ENCODE measurements around the gene SLC22A7.
A peak's percentile ranks its signal among the peaks of the same experiment; 100 is the strongest.

Gene SLC22A7

DNA sequence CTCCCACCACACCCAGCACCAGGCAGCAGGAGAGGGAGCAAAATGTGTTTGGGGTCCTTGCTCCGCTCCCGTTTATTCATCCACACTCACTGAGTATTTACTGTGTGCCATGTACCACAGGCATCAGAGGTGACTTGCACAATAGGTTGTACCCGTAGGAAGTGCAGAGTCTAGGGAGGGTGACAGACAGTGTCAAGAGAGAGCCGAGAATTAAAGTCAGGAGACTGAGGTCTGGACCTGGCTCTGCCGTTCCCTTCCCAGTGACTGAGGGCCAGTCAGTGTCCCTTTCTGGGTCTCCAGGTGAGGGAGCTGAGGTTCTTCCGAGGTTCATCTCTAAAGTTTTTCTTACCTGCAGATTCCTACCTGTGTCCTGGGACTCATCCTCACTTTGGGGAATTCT, 32.5 kb upstream of the SLC22A7 start:
- DNase-seq (ENCODE audit: low read depth) = no peak

GRCh38 chr6:43267619-43268354, 30.3 kb upstream of the SLC22A7 start:
- no peak for DNase-seq (ENCODE audit: low read depth)

GRCh38 chr6:43268355-43268700, 29.7 kb upstream of the SLC22A7 start:
- DNase-seq (ENCODE audit: low read depth) = no peak

DNA sequence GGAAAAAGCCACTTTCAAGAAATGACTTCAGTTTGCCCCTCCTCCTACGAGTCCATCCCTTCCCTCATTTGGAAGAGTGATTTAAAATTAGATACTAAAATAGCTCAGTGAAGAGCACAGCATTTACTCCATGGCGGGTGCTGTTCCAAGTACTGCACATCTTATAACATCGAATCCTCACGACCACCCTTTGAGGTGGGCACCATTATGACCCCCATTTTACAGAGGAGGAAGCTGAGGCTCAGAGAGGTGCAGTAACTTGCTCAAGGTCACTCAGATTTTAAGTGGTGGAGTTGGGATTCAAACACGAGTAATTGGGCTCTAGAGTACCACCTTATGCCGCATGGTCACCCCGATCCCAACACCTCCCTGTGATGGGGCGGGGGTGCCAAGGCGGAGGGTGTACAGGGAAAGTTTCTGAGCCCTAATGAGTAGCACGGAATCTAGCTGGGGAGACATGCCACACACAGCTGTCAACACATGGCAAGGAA, 29.2 kb upstream of the SLC22A7 start:
- no peak for DNase-seq (ENCODE audit: low read depth)

GRCh38 chr6:43269273-43270007, 28.6 kb upstream of the SLC22A7 start:
- DNase-seq (ENCODE audit: low read depth) = no peak

- DNase-seq (ENCODE audit: low read depth) = no peak
These were observed 26.8 kb upstream of the SLC22A7 start for GRCh38 chr6:43271103-43271815.

DNA sequence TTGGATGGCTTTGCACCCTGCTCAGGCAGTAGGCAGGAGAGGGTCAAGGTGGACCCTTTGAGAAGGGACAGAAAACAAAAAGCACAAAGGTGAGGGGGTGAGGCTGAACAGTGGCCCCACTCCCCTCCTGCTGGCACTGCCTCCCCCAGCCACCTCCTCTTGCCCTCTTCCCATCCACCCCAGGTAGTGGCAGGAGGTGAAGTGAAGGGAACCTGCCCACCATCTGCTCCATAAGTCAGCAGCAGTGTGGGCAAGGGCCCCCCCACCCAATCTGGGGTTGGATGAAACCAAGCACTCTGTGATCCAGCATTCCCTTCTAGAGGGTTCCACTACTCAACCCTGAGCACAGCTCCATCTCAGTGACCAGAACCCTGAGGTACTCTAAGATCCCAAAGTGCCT, 26.1 kb upstream of the SLC22A7 start:
- no peak for DNase-seq (ENCODE audit: low read depth)

DNA sequence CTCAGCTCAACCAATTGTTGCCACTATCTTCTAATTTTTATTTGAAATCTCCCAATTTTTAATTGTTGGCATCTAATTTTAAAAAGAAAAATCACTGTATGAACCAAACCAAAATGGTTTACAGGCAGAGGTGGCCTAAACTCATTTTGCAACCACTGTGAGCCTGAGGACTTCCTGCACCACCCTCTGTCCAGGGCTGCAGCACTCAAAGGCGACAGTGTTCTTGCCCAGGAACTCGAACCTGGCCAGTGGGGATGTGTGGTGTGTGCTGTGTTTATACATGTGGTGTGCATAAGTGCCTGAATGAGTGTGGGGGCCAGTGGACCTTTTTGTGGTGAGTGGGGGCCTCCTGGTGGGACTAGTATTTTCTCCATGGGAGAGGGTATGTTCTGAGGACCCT, 24.4 kb upstream of the SLC22A7 start:
- DNase-seq (ENCODE audit: low read depth) = no peak

DNA sequence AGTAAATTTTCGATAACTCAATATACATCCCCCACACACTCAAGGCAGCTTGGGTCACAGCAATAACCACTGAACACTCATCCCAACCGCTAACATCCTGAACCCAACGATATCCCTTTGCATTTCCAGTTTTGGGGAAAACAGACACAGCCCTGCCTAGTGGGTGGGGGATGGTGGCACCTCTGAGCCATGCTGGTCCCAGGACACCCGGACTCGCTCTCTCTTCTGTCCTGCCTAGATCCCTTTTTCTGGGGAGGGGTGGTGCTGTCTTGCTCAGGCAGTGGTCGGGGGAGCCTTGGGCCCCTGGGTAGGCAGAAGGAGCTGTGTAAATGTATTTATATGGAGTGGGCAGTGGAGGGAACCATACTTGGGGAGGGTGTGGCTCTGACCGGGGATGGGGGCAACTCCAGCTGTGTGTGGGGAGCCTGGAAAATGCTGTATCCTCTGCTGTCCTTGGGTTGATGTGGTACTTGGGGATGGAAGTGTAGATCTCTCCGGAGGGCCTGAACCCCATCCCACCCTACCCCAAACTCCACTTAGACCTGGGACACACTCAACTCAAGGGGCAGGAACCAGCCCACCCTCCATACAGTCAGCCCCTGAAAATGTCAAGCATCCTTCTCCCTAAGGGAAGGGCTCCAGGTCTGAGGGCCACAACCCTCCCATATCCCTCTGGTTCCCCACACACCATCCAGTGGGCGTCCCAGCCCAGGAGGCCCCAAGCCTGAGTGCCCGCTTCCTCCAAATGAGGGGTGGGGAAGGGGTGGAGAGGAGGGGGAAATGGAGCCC, 23.7 kb upstream of the SLC22A7 start:
- no peak for DNase-seq (ENCODE audit: low read depth)

GRCh38 chr6:43274916-43275597, 23.0 kb upstream of the SLC22A7 start:
- DNase-seq (ENCODE audit: low read depth) = peak; percentile 4

GRCh38 chr6:43275801-43276576, 22.1 kb upstream of the SLC22A7 start:
- DNase-seq (ENCODE audit: low read depth) = no peak

- no peak for DNase-seq (ENCODE audit: low read depth)
These were observed 21.3 kb upstream of the SLC22A7 start for GRCh38 chr6:43276577-43277305.

- no peak for DNase-seq (ENCODE audit: low read depth)
These were observed 20.8 kb upstream of the SLC22A7 start for GRCh38 chr6:43277306-43277642.

GRCh38 chr6:43277643-43278523, 20.2 kb upstream of the SLC22A7 start:
- DNase-seq (ENCODE audit: low read depth) = no peak

DNA sequence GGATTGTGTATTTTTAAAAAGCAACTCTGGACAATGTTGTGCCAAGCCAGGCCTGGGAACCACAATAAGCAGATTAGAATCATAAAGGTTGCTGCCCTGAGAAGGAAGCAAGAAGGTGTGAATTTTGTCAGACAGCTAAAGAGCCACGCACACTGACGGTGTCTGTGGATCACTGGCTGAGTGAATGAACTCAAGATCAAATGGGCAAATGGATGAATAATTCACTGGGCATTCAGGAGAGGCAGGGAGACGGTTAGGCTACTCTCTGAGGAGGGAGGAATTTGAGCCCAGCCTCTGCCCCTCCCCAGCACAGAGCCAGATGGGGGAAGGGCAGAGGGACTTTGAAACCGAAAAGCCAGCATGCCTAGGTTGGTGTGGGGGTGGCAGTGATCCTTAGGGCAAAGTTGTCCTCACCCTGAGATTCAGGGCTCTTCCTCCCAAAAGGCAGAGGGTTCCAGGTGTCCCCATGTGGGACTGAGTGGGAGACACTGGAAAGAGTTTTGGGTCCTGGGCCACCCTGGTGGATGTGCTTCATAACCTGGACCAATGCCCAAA, 19.5 kb upstream of the SLC22A7 start:
- no peak for DNase-seq (ENCODE audit: low read depth)

DNA sequence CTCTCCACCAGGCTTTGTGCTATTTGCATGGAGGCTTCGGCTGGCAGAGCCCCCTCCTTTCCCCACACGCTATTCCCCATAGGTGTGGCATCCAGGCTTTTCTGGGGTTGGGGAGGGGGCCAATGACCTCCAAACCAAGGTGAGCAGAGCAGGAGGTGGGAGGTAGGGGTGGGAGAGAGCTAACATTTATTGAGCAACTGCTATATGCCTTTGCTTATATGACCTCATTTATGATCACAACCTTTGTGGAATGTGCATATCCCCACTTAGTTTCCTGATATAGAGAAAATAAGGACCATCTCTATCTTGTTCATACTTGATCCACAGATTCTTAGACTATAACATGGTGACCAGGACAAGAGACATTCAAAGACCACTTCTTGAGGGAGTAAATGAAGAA, 17.8 kb upstream of the SLC22A7 start:
- DNase-seq (ENCODE audit: low read depth) = no peak

- DNase-seq (ENCODE audit: low read depth) = no peak
These were observed 16.0 kb upstream of the SLC22A7 start for GRCh38 chr6:43282060-43282459.

DNA sequence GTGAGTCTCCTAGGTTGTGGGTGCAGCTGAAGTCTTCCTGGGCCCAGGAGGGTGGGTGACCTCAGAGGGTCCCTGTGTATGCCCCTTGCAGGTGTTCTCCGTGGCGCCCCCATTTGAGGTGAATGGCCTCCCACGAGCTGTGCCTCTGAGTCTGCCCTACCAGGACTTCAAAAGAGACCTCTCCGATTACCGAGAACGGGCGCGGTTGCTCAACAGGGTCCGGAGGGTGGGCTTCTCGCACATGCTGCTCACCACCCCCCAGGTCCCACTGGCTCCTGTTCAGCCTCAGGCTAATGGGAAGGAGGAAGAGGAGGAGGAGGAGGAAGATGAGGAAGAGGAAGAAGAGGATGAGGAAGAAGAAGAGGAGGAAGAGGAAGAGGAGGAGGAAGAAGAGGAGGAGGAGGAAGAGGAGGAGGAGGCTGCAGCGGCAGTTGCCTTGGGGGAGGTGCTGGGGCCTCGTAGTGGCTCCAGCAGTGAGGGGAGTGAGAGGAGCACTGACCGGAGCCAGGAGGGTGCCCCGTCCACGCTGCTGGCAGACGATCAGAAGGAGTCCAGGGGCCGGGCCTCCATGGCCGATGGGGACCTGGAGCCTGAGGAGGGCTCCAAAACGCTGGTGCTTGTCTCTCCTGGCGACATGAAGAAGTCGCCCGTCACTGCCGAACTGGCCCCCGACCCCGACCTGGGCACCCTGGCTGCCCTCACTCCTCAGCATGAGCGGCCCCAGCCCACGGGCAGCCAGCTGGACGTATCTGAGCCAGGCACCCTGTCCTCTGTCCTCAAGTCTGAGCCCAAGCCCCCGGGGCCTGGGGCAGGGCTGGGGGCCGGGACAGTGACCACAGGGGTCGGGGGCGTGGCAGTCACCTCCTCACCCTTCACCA, 15.2 kb upstream of the SLC22A7 start:
- no peak for DNase-seq (ENCODE audit: low read depth)

Measured in stimulated activated CD8-positive, alpha-beta memory T cell treated with anti-CD3 and anti-CD28 coated beads, Interleukin-12 subunit alpha, Interleukin-12 subunit beta, amount 100 ng/mL, for 1 hour (primary cell).